Bronchial epithelial cell (primary cell): ENCODE measurements around the gene ADAT1. TPM values are rescaled to one million over a fixed set of nuclear protein-coding genes. Genes with fewer than 3 reads are reported as not detected.
A peak's percentile ranks its signal among the peaks of the same experiment; 100 is the strongest.
"Not testable (repeated sequence)": the region's sequence is repeated elsewhere in the genome, so short reads cannot be mapped to it uniquely, and the experiment has no call there.

Experiments
- DNase-seq: peaks from one replicate; pipeline ENCODE4 v3.0.0-alpha.2; 2010; ENCODE audit warnings: low read depth
- FAIRE-seq: peaks from 2 replicates; lab custom pipeline; 2011; peaks lifted over from hg19 to GRCh38; lab: Jason Lieb, UNC
- H3K27me3 ChIP-seq: 2 replicates; pipeline ENCODE4 v1.5.1; 2011; ENCODE audit warnings: low read length; ENCODE audit not compliant: control insufficient read depth, insufficient read depth
- H3K36me3 ChIP-seq: 2 replicates; pipeline ENCODE4 v1.5.1; 2011; ENCODE audit warnings: low read length; ENCODE audit not compliant: control insufficient read depth, insufficient read depth
- H3K4me3 ChIP-seq: 2 replicates; pipeline ENCODE4 v1.5.1; 2011; ENCODE audit warnings: mild to moderate bottlenecking, low read depth, low read length, control low read depth
- total RNA-seq: library from RNA; depleted of rRNA; stranded (reverse); fragments of >200 nt; gene quantifications from 2 replicates; pipeline ENCODE4 v1.2.1, GENCODE V29; 2014
- TF ChIP-seq, protein P1 (sequence below): IDR thresholded peaks from 2 replicates; pipeline ENCODE4 v1.5.1; 2011; ENCODE audit warnings: mild to moderate bottlenecking, moderate library complexity, low read length, control low read depth, inconsistent platforms; ENCODE audit not compliant: insufficient read depth, severe bottlenecking

ADAT1 gene
- total RNA-seq, 1 donor from 2014 or later = 67.9 TPM

DNA sequence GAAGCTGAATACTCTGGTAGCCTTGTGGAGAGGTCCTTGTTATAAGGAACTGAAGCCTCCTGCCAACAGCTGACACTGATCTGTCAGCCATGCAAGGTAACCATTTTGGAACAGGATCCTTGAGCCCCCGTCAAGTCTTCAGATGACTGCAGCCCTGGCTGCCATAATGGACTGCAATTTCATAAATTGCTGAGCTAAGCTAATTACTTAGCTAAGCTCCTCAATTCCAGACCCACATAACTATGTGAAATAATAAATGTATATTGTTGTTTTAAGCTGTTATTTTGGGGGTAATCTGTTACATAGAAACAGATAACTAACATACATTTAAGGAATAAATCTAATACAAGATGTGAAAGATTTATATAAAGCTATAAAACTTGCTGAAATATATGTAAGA lies 16.6 kb downstream of the ADAT1 start:
- Histone ChIP-seq H3K27me3 (no peaks in the 10 kb centered on the region), H3K36me3 (peaks cover 9% of the 10 kb centered on the region), H3K4me3 (no peak overlapping the region)
- TF ChIP-seq, protein P1, sequence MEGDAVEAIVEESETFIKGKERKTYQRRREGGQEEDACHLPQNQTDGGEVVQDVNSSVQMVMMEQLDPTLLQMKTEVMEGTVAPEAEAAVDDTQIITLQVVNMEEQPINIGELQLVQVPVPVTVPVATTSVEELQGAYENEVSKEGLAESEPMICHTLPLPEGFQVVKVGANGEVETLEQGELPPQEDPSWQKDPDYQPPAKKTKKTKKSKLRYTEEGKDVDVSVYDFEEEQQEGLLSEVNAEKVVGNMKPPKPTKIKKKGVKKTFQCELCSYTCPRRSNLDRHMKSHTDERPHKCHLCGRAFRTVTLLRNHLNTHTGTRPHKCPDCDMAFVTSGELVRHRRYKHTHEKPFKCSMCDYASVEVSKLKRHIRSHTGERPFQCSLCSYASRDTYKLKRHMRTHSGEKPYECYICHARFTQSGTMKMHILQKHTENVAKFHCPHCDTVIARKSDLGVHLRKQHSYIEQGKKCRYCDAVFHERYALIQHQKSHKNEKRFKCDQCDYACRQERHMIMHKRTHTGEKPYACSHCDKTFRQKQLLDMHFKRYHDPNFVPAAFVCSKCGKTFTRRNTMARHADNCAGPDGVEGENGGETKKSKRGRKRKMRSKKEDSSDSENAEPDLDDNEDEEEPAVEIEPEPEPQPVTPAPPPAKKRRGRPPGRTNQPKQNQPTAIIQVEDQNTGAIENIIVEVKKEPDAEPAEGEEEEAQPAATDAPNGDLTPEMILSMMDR = no peak
- no peak for DNase-seq
- FAIRE-seq = no peak

GRCh38 chr16:75603241-75603640 lies 19.8 kb downstream of the ADAT1 start:
- Histone ChIP-seq H3K36me3 (peaks cover 7% of the 10 kb centered on the region), H3K27me3 (no peaks in the 10 kb centered on the region)

GRCh38 chr16:75599452-75600277 lies 23.4 kb downstream of the ADAT1 start:
- Histone ChIP-seq H3K36me3 (peaks cover 7% of the 10 kb centered on the region), H3K27me3 (no peaks in the 10 kb centered on the region), H3K4me3 (no peak overlapping the region)
- DNase-seq = no peak
- TF ChIP-seq, protein P1 = no peak
- no peak for FAIRE-seq

More at GRCh38 chr16:75603241-75603640, 19.8 kb downstream of the ADAT1 start:
- H3K4me3 ChIP-seq = no peak overlapping the region
- TF ChIP-seq, protein P1 = no peak
- peak; percentile 33 for DNase-seq
- FAIRE-seq = no peak

- FAIRE-seq = peak; percentile 7
- Histone ChIP-seq H3K36me3 (peaks cover 3% of the 10 kb centered on the region), H3K4me3 (no peak overlapping the region), H3K27me3 (no peaks in the 10 kb centered on the region)
- peak; percentile 89 for DNase-seq
- TF ChIP-seq, protein P1 = no peak
Observed at GRCh38 chr16:75593825-75594820, 29.0 kb downstream of the ADAT1 start.

DNA sequence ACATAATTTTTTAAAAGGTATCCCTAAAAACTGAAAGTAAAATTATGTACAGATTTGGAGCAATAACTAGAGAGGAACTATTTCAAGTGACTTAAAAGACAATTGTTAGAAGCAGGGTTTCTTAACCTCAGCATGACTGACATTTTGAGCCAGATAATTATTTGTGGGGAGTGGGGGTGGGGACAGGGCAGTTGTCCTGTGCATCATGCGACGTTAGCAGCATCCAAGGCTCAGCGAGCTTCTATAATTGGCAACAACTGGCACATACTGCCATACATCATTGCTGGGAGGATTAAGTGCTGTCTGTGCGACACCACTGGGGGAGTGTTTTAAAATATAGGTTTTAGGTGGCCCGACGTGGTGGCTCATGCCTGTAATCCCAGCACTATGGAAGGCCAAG lies 29.8 kb downstream of the ADAT1 start:
- Histone ChIP-seq H3K4me3 (no peak overlapping the region), H3K27me3 (no peaks in the 10 kb centered on the region), H3K36me3 (peaks cover 3% of the 10 kb centered on the region)
- FAIRE-seq (no peak), DNase-seq (no peak)
- TF ChIP-seq, protein P1 = no peak

- H3K36me3 ChIP-seq, FAIRE-seq, H3K27me3 ChIP-seq, H3K4me3 ChIP-seq, DNase-seq: not testable (repeated sequence)
Observed at GRCh38 chr16:75591927-75592326, 31.2 kb downstream of the ADAT1 start.
